ENCODE measurements around the gene QPCTL. TPM values are rescaled to one million over a fixed set of nuclear protein-coding genes. Genes with fewer than 3 reads are reported as not detected.

The QPCTL gene
- total and polyA plus RNA-seq, 2 of the 13 experiments (the other 11 are each of a cell fraction or from before 2014, with no cell fraction given): 16.0 to 19.1 TPM

DNA sequence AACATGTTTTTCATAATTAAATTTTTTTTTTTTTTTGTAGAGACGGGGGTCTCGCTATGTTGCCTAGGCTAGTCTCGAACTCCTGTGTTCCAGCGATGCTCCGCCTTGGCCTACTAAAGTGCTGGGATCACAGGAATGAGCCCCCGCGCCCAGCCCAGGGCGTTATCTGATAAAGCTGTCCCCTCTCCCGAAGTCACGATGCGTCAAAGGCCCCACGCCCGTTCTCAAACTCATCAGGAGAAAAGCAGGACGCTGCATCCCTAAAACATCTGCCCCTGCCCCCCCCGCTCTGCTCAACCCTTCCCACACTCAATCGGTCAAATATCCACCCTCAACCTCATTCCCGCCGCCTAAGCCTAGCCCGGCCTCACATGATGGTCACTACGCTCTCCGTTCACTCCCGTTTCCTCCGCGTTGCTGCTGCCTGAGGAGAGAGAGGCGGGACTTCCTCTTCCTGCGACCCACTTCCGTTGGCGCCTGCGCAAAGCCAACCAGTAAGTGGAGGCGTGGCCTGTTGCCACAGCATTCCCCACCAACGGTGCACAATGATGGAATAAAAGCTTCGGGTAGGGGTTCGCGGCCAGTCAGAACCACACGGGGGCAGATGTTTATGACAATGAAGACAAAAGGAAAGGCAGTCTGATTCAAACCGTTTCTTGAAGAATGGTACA lies 815 bp upstream of the QPCTL start, which contains the start of gene SNRPD2 (continued):
- TF ChIP-seq ZNF768 (CRISPR knock-in tag; IDR thresholded peaks at IDR 0.05) (no peak), ZNF343 (CRISPR knock-in tag; IDR thresholded peaks at IDR 0.05) (peak; percentile 69; the same call in 1 of the 2 replicates), YY1 (IDR thresholded peaks at IDR 0.05; ENCODE audit: insufficient read depth, insufficient replicate concordance, low read depth, low read length) (peak; percentile 42), ZNF274 (CRISPR knock-in tag; IDR thresholded peaks at IDR 0.05) (peak; percentile 70; the same call in 1 of the 2 replicates), STAG1 (CRISPR knock-in tag; IDR thresholded peaks at IDR 0.05) (no peak), SIN3A (IDR thresholded peaks at IDR 0.05; ENCODE audit: borderline replicate concordance, low read depth, low read length) (peak; percentile 76; the same call in 1 of the 2 replicates), NFKB2 (CRISPR knock-in tag; IDR thresholded peaks at IDR 0.05; ENCODE audit: borderline replicate concordance) (peak; percentile 17; the same call in 1 of the 2 replicates), ZNF713 (CRISPR knock-in tag; IDR thresholded peaks at IDR 0.05) (no peak), FOXO1 (CRISPR knock-in tag; IDR thresholded peaks at IDR 0.05) (peak; percentile 25; the same call in 1 of the 2 replicates), MYC (CRISPR knock-in tag; IDR thresholded peaks at IDR 0.05; ENCODE audit: borderline replicate concordance) (peak; percentile 66; the same call in 1 of the 2 replicates), PCBP2 (optimal IDR thresholded peaks at IDR 0.05; ENCODE audit: low read depth, low read length, poor library complexity, severe bottlenecking) (no peak), KAT8 (CRISPR knock-in tag; IDR thresholded peaks at IDR 0.05) (peak; percentile 91), ZNF3 (CRISPR knock-in tag; IDR thresholded peaks at IDR 0.05) (no peak), ZFX (CRISPR knock-in tag; IDR thresholded peaks at IDR 0.05; ENCODE audit: low read depth) (peak; percentile 94), ZFP91 (CRISPR knock-in tag; IDR thresholded peaks at IDR 0.05; ENCODE audit: borderline replicate concordance) (peak; percentile 52; the same call in 1 of the 2 replicates), ZNF598 (CRISPR knock-in tag; IDR thresholded peaks at IDR 0.05; ENCODE audit: borderline replicate concordance) (0 out of 2 replicates have a peak, but pooled peaks have one; percentile 18), ZNF296 (CRISPR knock-in tag; conservative IDR thresholded peaks at IDR 0.05) (no peak), SRY (CRISPR knock-in tag; IDR thresholded peaks at IDR 0.05) (0 out of 2 replicates have a peak, but pooled peaks have one; percentile 49), ZFY (CRISPR knock-in tag; IDR thresholded peaks at IDR 0.05) (peak; percentile 81), POLR2A (IDR thresholded peaks at IDR 0.05; ENCODE audit: insufficient read depth in 1 of 2, low read depth in 2 of 2, low read length in 2 of 2) (peak; percentile 94 to 95), ZSCAN9 (CRISPR knock-in tag; IDR thresholded peaks at IDR 0.05; ENCODE audit: borderline replicate concordance) (0 out of 2 replicates have a peak, but pooled peaks have one; percentile 24), ZSCAN20 (CRISPR knock-in tag; IDR thresholded peaks at IDR 0.05; ENCODE audit: borderline replicate concordance) (no peak), ELF3 (CRISPR knock-in tag; IDR thresholded peaks at IDR 0.05) (peak; percentile 23; the same call in 1 of the 2 replicates)
- TF ChIP-seq, protein P1, sequence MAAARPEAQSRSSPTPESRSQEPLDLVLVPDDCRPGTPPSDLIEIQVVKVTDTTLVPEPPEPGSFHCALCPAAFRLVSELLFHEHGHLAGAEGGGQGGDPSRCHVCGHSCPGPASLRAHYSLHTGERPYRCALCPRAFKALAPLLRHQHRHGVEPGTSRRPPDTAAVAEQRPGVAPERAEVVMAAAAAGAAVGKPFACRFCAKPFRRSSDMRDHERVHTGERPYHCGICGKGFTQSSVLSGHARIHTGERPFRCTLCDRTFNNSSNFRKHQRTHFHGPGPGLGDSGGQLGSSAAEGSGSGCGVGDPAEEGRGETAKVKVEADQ (CRISPR knock-in tag; IDR thresholded peaks at IDR 0.05; ENCODE audit: borderline replicate concordance): peak; percentile 45; the same call in 1 of the 2 replicates
- TF ChIP-seq, protein P2, sequence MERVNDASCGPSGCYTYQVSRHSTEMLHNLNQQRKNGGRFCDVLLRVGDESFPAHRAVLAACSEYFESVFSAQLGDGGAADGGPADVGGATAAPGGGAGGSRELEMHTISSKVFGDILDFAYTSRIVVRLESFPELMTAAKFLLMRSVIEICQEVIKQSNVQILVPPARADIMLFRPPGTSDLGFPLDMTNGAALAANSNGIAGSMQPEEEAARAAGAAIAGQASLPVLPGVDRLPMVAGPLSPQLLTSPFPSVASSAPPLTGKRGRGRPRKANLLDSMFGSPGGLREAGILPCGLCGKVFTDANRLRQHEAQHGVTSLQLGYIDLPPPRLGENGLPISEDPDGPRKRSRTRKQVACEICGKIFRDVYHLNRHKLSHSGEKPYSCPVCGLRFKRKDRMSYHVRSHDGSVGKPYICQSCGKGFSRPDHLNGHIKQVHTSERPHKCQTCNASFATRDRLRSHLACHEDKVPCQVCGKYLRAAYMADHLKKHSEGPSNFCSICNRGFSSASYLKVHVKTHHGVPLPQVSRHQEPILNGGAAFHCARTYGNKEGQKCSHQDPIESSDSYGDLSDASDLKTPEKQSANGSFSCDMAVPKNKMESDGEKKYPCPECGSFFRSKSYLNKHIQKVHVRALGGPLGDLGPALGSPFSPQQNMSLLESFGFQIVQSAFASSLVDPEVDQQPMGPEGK (CRISPR knock-in tag; IDR thresholded peaks at IDR 0.05): 0 out of 2 replicates have a peak, but pooled peaks have one; percentile 37
